ENCODE measurements around the gene HS3ST4. TPM values are rescaled to one million over a fixed set of nuclear protein-coding genes. Genes with fewer than 3 reads are reported as not detected.

The HS3ST4 gene
- total and polyA plus RNA-seq, 2 experiments from 2014 or later = 0.44 to 2.1 TPM

DNA sequence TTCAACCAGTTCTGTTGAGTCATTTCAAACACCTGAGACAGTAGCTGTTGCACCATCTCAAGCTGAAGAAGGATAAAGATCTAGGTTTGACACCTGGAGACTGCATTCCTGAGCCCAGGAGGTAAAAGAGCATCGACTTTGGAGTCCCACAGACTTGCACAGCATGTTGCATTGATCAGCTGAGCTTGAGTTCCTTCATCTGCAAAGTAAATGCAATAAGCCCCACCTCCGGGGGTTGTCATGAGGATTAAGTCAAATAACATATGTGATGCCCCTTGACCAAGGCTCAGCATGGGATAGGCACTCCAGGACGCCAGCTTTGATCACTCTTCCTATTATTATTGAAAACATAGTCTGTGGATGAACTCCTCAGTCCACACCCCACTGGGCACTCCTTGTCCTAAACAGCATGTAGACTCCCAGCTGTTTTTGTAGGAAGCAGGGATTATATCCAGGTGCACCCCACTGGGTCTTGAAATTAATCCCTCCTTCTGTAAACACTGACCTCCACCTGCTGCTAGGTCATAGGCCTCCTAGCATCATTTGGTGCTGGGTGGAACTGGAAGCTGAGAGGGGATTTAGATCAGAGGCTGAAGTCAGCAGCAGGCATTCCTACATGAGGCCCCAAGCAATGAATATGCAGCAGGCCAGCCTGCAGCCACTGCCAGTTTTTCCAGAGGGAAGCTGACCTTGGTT, 259.0 kb downstream of the HS3ST4 start:
- peak; percentile 78 for DNase-seq (ENCODE audit: low spot score)
- H3K4me3 Mint-ChIP-seq = no peak overlapping the region
- H3K4me3 ChIP-seq = no peak overlapping the region

More for the DNA sequence above, 259.0 kb downstream of the HS3ST4 start:
- peak; percentile 94 for ATAC-seq
- Histone ChIP-seq H3K27ac (ENCODE audit: low read depth) (no peak overlapping the region), H3K27me3 (ENCODE audit: insufficient read depth) (no peaks in the 10 kb centered on the region), H3K79me2 (replicated peaks; ENCODE audit: insufficient read depth) (no peaks in the 10 kb centered on the region), H3K36me3 (ENCODE audit: insufficient read depth) (peaks cover 5% of the 10 kb centered on the region; the same call in 1 of the 2 replicates), H3K4me2 (no peak overlapping the region), H3F3A (replicated peaks; ENCODE audit: low read depth) (no peaks in the 10 kb centered on the region), H4K20me1 (replicated peaks; ENCODE audit: insufficient read depth) (no peaks in the 10 kb centered on the region), H2AFZ (no peak overlapping the region), H3K4me1 (ENCODE audit: insufficient read depth) (peaks cover 36% of the 10 kb centered on the region), H3K9me2 (ENCODE audit: insufficient read depth) (no peaks in the 10 kb centered on the region)
- peaks cover 34% of the 10 kb centered on the region for H3K36me3 Mint-ChIP-seq (ENCODE audit: low read depth)
- peaks cover 2% of the 10 kb centered on the region for H3K27me3 Mint-ChIP-seq (ENCODE audit: insufficient read depth, low read depth, poor library complexity)
- peaks cover 57% of the 10 kb centered on the region for H3K9me3 Mint-ChIP-seq
- peaks cover 18% of the 10 kb centered on the region for H3K4me1 Mint-ChIP-seq
- peak; percentile 48; the same call in 1 of the 2 replicates for TF ChIP-seq NANOG (IDR thresholded peaks at IDR 0.05; ENCODE audit: borderline replicate concordance)
- TF ChIP-seq, protein P1, sequence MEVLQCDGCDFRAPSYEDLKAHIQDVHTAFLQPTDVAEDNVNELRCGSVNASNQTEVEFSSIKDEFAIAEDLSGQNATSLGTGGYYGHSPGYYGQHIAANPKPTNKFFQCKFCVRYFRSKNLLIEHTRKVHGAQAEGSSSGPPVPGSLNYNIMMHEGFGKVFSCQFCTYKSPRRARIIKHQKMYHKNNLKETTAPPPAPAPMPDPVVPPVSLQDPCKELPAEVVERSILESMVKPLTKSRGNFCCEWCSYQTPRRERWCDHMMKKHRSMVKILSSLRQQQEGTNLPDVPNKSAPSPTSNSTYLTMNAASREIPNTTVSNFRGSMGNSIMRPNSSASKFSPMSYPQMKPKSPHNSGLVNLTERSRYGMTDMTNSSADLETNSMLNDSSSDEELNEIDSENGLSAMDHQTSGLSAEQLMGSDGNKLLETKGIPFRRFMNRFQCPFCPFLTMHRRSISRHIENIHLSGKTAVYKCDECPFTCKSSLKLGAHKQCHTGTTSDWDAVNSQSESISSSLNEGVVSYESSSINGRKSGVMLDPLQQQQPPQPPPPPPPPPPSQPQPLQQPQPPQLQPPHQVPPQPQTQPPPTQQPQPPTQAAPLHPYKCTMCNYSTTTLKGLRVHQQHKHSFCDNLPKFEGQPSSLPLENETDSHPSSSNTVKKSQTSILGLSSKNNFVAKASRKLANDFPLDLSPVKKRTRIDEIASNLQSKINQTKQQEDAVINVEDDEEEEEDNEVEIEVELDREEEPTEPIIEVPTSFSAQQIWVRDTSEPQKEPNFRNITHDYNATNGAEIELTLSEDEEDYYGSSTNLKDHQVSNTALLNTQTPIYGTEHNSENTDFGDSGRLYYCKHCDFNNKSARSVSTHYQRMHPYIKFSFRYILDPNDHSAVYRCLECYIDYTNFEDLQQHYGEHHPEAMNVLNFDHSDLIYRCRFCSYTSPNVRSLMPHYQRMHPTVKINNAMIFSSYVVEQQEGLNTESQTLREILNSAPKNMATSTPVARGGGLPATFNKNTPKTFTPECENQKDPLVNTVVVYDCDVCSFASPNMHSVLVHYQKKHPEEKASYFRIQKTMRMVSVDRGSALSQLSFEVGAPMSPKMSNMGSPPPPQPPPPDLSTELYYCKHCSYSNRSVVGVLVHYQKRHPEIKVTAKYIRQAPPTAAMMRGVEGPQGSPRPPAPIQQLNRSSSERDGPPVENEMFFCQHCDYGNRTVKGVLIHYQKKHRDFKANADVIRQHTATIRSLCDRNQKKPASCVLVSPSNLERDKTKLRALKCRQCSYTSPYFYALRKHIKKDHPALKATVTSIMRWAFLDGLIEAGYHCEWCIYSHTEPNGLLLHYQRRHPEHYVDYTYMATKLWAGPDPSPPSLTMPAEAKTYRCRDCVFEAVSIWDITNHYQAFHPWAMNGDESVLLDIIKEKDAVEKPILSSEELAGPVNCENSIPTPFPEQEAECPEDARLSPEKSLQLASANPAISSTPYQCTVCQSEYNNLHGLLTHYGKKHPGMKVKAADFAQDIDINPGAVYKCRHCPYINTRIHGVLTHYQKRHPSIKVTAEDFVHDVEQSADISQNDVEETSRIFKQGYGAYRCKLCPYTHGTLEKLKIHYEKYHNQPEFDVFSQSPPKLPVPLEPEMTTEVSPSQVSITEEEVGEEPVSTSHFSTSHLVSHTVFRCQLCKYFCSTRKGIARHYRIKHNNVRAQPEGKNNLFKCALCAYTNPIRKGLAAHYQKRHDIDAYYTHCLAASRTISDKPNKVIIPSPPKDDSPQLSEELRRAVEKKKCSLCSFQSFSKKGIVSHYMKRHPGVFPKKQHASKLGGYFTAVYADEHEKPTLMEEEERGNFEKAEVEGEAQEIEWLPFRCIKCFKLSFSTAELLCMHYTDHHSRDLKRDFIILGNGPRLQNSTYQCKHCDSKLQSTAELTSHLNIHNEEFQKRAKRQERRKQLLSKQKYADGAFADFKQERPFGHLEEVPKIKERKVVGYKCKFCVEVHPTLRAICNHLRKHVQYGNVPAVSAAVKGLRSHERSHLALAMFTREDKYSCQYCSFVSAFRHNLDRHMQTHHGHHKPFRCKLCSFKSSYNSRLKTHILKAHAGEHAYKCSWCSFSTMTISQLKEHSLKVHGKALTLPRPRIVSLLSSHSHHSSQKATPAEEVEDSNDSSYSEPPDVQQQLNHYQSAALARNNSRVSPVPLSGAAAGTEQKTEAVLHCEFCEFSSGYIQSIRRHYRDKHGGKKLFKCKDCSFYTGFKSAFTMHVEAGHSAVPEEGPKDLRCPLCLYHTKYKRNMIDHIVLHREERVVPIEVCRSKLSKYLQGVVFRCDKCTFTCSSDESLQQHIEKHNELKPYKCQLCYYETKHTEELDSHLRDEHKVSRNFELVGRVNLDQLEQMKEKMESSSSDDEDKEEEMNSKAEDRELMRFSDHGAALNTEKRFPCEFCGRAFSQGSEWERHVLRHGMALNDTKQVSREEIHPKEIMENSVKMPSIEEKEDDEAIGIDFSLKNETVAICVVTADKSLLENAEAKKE (CRISPR knock-in tag; IDR thresholded peaks at IDR 0.05) = peak; percentile 95
- no peak for TF ChIP-seq ZNF331 (CRISPR knock-in tag; IDR thresholded peaks at IDR 0.05; ENCODE audit: low read depth)
- peak; percentile 49; the same call in 1 of the 2 replicates for TF ChIP-seq CREB1 (CRISPR knock-in tag; IDR thresholded peaks at IDR 0.05; ENCODE audit: low read depth)
- peak; percentile 10; the same call in 1 of the 2 replicates for TF ChIP-seq ZNF114 (CRISPR knock-in tag; IDR thresholded peaks at IDR 0.05)
- TF ChIP-seq JUNB (IDR thresholded peaks at IDR 0.05; ENCODE audit: unreplicated experiment) = no peak
- no peak overlapping the region for H3K27ac Mint-ChIP-seq
